Panc1 (cell line): ENCODE measurements around the gene MGMT. TPM values are rescaled to one million over a fixed set of nuclear protein-coding genes. Genes with fewer than 3 reads are reported as not detected.

Experiments used
- ATAC-seq: fragments of 200-7000 bp; cut with Tn5 transposase; 2 replicates; pipeline ENCODE4 v1.9.1; 2020; ENCODE audit warnings: mild to moderate bottlenecking, moderate library complexity
- BruUV-seq: library from RNA; stranded (reverse); fragments of 400-500 nt; replicated peaks from 2 replicates; lab custom pipeline; 2021; lab: Mats Ljungman, UMichigan
- CTCF ChIA-PET: fragments of 300-600 bp; sonication (Branson Sonifier 250); formaldehyde crosslinking; loops from one replicate; lab custom pipeline; 2022; ENCODE audit warnings: antibody characterized with exemption; lab: Charles Lee
- POLR2A ChIA-PET: fragments of 300-600 bp; sonication (Branson Sonifier 250); formaldehyde crosslinking; loops from one replicate; lab custom pipeline; 2022; ENCODE audit warnings: antibody characterized with exemption; lab: Charles Lee
- DNase-seq: peaks from one replicate; pipeline ENCODE4 v3.0.0-alpha.2; 2010; ENCODE audit warnings: low read depth, low spot score
- H3K27ac ChIP-seq: 2 replicates; pipeline ENCODE4 v1.5.1; 2011; ENCODE audit warnings: mild to moderate bottlenecking, low read length, inconsistent platforms
- H3K27me3 ChIP-seq: fragments of 200-500 bp; sonication (Bioruptor generic); 2 replicates; pipeline ENCODE4 v1.6.0; 2014; ENCODE audit warnings: low read length, inconsistent platforms; ENCODE audit not compliant: control insufficient read depth, insufficient read depth
- H3K36me3 ChIP-seq: fragments of 200-500 bp; sonication (Bioruptor generic); 2 replicates; pipeline ENCODE4 v1.5.1; 2014; ENCODE audit warnings: inconsistent platforms, mild to moderate bottlenecking, low read length, moderate library complexity; ENCODE audit not compliant: control insufficient read depth, insufficient read depth
- H3K4me1 ChIP-seq: 2 replicates; pipeline ENCODE4 v1.5.1; 2011; ENCODE audit warnings: inconsistent platforms, mild to moderate bottlenecking, low read length, moderate library complexity; ENCODE audit not compliant: control insufficient read depth, insufficient read depth
- H3K4me3 ChIP-seq, 2 experiments: 2 replicates each; pipeline ENCODE4 v1.5.1; 2011 to 2012; ENCODE audit warnings: low read depth in 2 of 2, low read length in 2 of 2, mild to moderate bottlenecking in 2 of 2, inconsistent platforms in 1 of 2, moderate library complexity in 1 of 2
- H3K9me3 ChIP-seq: fragments of 200-500 bp; sonication (Bioruptor generic); 2 replicates; pipeline ENCODE4 v1.5.1; 2014; ENCODE audit warnings: low read depth, mild to moderate bottlenecking, inconsistent platforms, low read length, moderate library complexity; ENCODE audit not compliant: control insufficient read depth, insufficient read depth
- POLR2AphosphoS5 ChIP-seq: IDR thresholded peaks from 2 replicates; pipeline ENCODE4 v1.6.1; 2012; ENCODE audit warnings: mild to moderate bottlenecking, low read depth, low read length, moderate library complexity
- SIN3A ChIP-seq: IDR thresholded peaks from 2 replicates; pipeline ENCODE4 v1.6.1; 2012; ENCODE audit warnings: low read depth, mild to moderate bottlenecking, low read length, moderate library complexity, borderline replicate concordance; ENCODE audit not compliant: insufficient read depth
- TCF7L2 ChIP-seq: IDR thresholded peaks from 2 replicates; pipeline ENCODE4 v1.6.1; 2011; ENCODE audit warnings: mild to moderate bottlenecking, low read depth, low read length, inconsistent platforms
- in situ Hi-C: cut with HindIII; loops from 2 replicates; pipeline ENCODE4 v1.10.0; 2016; ENCODE audit warnings: low sequenced_read_pairs, low pct_unique_long_range_greater_than_20kb
- intact Hi-C: fragments of 100-400 bp; cut with micrococcal nuclease; formaldehyde crosslinking; loops from one replicate; pipeline ENCODE4 v1.10.0; 2022; ENCODE audit not compliant: unreplicated experiment
- total RNA-seq: library from RNA; stranded (reverse); gene quantifications from one replicate; pipeline ENCODE4 v1.2.1, GENCODE V29; 2021; ENCODE audit not compliant: unreplicated experiment
- TF ChIP-seq, protein P1 (sequence below), 2 experiments: IDR thresholded peaks; 2 replicates each; pipeline ENCODE4 v1.6.1; 2011 to 2012; ENCODE audit warnings: low read depth in 2 of 2, control low read depth in 1 of 2, low read length in 1 of 2, mild to moderate bottlenecking in 1 of 2, moderate library complexity in 1 of 2; ENCODE audit not compliant: insufficient read depth in 1 of 2
- TF ChIP-seq, protein P2 (sequence below): fragments of 450-650 bp; IDR thresholded peaks from 2 replicates; pipeline ENCODE4 v1.5.1; 2017; ENCODE audit warnings: mild to moderate bottlenecking

MGMT gene
- total RNA-seq, 1 experiment from 2014 or later: 27.3 TPM

DNA sequence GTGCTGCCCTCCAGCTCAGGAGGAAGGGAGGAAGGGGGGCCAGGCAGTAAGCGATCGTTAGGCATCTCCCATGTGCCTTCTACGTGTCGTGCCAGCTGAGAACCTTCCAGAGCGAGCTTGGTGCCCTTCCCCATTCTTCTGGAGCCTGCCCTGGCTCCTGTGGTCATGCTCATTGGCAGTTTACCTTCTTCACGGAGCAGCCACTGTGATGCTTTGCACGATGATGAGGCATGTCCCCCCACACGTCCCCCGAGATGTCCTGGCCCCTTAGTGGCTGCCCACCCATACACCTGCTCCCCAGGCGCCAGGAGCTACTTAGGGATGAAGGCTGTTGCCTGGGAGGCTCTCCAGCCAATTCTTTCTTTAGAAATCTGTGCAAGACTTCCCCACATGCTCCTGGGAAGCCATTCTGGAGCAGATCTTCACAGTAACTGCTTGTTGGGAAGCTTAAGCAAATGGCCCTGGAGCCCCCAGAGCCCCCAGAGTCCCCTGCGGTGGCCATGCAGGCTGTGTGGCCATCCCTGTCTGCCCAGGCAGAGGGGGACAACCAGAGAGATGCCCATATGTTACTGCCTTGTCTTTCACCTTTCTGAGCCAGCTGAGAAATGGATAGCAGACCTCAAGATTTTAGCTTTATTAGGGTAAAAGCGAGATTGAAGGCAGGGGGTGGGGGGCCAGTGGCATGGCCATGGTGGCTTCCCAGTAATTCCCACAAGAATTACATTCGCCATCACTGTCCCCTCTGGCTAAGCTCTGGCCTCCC, 298.0 kb downstream of the MGMT start:
- Histone ChIP-seq H3K9me3 (no peaks in the 10 kb centered on the region), H3K27me3 (no peaks in the 10 kb centered on the region), H3K4me1 (no peaks in the 10 kb centered on the region), H3K4me3 (no peak overlapping the region), H3K27ac (no peak overlapping the region), H3K36me3 (no peaks in the 10 kb centered on the region)
- ATAC-seq (no peak), DNase-seq (no peak)
- intact Hi-C loops (no loop called here), in situ Hi-C loops (no loop called here)
- CTCF ChIA-PET: no interaction called here
- BruUV-seq: no TSS peak
- POLR2A ChIA-PET: no interaction called here
- TF ChIP-seq, protein P1, sequence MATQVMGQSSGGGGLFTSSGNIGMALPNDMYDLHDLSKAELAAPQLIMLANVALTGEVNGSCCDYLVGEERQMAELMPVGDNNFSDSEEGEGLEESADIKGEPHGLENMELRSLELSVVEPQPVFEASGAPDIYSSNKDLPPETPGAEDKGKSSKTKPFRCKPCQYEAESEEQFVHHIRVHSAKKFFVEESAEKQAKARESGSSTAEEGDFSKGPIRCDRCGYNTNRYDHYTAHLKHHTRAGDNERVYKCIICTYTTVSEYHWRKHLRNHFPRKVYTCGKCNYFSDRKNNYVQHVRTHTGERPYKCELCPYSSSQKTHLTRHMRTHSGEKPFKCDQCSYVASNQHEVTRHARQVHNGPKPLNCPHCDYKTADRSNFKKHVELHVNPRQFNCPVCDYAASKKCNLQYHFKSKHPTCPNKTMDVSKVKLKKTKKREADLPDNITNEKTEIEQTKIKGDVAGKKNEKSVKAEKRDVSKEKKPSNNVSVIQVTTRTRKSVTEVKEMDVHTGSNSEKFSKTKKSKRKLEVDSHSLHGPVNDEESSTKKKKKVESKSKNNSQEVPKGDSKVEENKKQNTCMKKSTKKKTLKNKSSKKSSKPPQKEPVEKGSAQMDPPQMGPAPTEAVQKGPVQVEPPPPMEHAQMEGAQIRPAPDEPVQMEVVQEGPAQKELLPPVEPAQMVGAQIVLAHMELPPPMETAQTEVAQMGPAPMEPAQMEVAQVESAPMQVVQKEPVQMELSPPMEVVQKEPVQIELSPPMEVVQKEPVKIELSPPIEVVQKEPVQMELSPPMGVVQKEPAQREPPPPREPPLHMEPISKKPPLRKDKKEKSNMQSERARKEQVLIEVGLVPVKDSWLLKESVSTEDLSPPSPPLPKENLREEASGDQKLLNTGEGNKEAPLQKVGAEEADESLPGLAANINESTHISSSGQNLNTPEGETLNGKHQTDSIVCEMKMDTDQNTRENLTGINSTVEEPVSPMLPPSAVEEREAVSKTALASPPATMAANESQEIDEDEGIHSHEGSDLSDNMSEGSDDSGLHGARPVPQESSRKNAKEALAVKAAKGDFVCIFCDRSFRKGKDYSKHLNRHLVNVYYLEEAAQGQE (IDR thresholded peaks at IDR 0.05; ENCODE audit: insufficient read depth in 1 of 2, low read depth in 2 of 2, low read length in 1 of 2): no peak
- TF ChIP-seq POLR2AphosphoS5 (no peak), SIN3A (no peak), TCF7L2 (no peak)
- TF ChIP-seq, protein P2, sequence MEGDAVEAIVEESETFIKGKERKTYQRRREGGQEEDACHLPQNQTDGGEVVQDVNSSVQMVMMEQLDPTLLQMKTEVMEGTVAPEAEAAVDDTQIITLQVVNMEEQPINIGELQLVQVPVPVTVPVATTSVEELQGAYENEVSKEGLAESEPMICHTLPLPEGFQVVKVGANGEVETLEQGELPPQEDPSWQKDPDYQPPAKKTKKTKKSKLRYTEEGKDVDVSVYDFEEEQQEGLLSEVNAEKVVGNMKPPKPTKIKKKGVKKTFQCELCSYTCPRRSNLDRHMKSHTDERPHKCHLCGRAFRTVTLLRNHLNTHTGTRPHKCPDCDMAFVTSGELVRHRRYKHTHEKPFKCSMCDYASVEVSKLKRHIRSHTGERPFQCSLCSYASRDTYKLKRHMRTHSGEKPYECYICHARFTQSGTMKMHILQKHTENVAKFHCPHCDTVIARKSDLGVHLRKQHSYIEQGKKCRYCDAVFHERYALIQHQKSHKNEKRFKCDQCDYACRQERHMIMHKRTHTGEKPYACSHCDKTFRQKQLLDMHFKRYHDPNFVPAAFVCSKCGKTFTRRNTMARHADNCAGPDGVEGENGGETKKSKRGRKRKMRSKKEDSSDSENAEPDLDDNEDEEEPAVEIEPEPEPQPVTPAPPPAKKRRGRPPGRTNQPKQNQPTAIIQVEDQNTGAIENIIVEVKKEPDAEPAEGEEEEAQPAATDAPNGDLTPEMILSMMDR: no peak

DNA sequence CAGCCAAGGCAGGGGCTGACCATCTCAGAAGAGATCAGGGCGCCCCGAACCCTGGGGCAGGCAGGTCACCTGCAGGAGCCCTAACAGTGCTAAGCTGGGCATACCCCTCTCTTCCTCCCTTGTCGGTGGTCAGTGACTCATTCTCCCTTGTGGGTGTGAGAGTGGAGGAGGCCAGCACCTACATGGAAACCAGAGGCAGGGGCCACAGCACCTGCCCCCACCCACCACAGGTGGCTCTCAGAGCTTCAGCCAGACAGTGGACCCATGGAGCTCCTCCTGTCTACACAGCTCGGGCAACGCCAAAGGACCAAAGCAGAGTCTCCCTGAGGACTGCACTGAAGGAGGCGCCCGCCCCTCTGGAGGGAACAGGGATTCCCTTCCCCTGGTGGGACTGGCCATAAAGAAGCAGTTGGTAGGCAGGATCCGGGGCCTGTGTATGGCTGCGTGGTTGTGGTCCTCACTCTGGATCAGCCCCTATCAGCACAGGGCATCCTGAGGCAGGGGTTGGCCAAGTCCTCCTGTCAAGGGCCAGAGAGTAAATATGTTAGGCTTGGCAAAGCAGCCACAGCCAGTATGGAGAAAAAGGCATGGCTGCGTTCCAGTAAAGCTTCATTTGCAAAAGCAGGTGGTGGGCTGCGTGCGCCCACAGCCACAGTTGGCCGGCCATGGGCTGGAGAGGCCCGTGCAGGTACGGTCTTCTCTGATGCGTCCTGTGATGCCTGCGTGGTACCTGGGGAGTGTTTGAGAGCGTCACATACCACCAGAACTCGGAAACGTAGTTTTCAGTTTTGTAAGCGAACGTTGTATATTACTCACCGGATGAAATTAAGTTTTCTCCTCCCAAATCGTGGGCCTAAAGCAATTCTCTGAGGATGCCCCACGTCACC, 298.9 kb downstream of the MGMT start:
- Histone ChIP-seq H3K27ac (no peak overlapping the region), H3K36me3 (no peaks in the 10 kb centered on the region), H3K4me1 (no peaks in the 10 kb centered on the region), H3K4me3 (no peak overlapping the region), H3K27me3 (no peaks in the 10 kb centered on the region), H3K9me3 (no peaks in the 10 kb centered on the region)
- BruUV-seq: no TSS peak
- in situ Hi-C loops (no loop called here), intact Hi-C loops (no loop called here)
- no peak for DNase-seq
- ChIA-PET CTCF (no interaction called here), POLR2A (interaction anchor here (0.6 kb wide), 1 partner anchor 274 kb away, joined by 6 read pairs; no protein-coding TSS in a partner anchor)
- TF ChIP-seq SIN3A (no peak), POLR2AphosphoS5 (no peak), TCF7L2 (no peak)
- TF ChIP-seq, protein P1 (IDR thresholded peaks at IDR 0.05; ENCODE audit: insufficient read depth in 1 of 2, low read depth in 2 of 2, low read length in 1 of 2): no peak
- TF ChIP-seq, protein P2: no peak
- ATAC-seq: no peak
